A673 (cell line): ENCODE measurements around the gene POFUT1. TPM values are rescaled to one million over a fixed set of nuclear protein-coding genes. Genes with fewer than 3 reads are reported as not detected.
"Not testable (repeated sequence)": the region's sequence is repeated elsewhere in the genome, so short reads cannot be mapped to it uniquely, and the experiment has no call there.

ENCODE experiments used
- BruUV-seq: library from RNA; stranded (reverse); fragments of 400-500 nt; replicated peaks from 2 replicates; lab custom pipeline; 2021; lab: Mats Ljungman, UMichigan
- CTCF ChIA-PET: fragments of 300-600 bp; sonication (Branson Sonifier 250); formaldehyde crosslinking; loops from one replicate; lab custom pipeline; 2022; ENCODE audit warnings: antibody characterized with exemption; lab: Charles Lee
- POLR2A ChIA-PET: fragments of 300-600 bp; sonication (Branson Sonifier 250); formaldehyde crosslinking; loops from one replicate; lab custom pipeline; 2022; ENCODE audit warnings: antibody characterized with exemption; ENCODE audit not compliant: low non-redundant PET; lab: Charles Lee
- DNase-seq: peaks from one replicate; pipeline ENCODE4 v3.0.0-alpha.2; 2015; ENCODE audit warnings: low spot score
- H3K27ac ChIP-seq: fragments of 200-600 bp; sonication (generic); 2 replicates; pipeline ENCODE4 v1.5.1; 2016; ENCODE audit warnings: mixed run types, low read depth, mild to moderate bottlenecking, mixed read lengths, antibody characterized with exemption, low read length; ENCODE audit not compliant: poor library complexity, severe bottlenecking
- H3K27me3 ChIP-seq: fragments of 200-600 bp; sonication (generic); replicated peaks from 2 replicates; pipeline ENCODE4 v1.6.1; 2017; ENCODE audit warnings: mixed run types, low read depth, mild to moderate bottlenecking, mixed read lengths, antibody characterized with exemption, low read length; ENCODE audit not compliant: insufficient read depth, poor library complexity
- H3K36me3 ChIP-seq: fragments of 200-600 bp; sonication (generic); 2 replicates; pipeline ENCODE4 v1.6.1; 2016; ENCODE audit warnings: mixed run types, mild to moderate bottlenecking, mixed read lengths, antibody characterized with exemption, low read length; ENCODE audit not compliant: insufficient read depth, poor library complexity, severe bottlenecking
- H3K4me1 ChIP-seq: fragments of 200-600 bp; sonication (generic); 2 replicates; pipeline ENCODE4 v1.6.1; 2017; ENCODE audit warnings: mixed run types, mild to moderate bottlenecking, mixed read lengths, antibody characterized with exemption, low read length; ENCODE audit not compliant: insufficient read depth, poor library complexity, severe bottlenecking
- H3K4me3 ChIP-seq: fragments of 200-600 bp; sonication (generic); 2 replicates; pipeline ENCODE4 v1.5.1; 2016; ENCODE audit warnings: low read depth, mixed run types, mild to moderate bottlenecking, mixed read lengths, low read length; ENCODE audit not compliant: poor library complexity, severe bottlenecking
- H3K9me3 ChIP-seq: fragments of 200-600 bp; sonication (generic); 2 replicates; pipeline ENCODE4 v1.6.1; 2016; ENCODE audit warnings: mixed run types, low read depth, mild to moderate bottlenecking, mixed read lengths, antibody characterized with exemption, low read length; ENCODE audit not compliant: poor library complexity, severe bottlenecking
- EZH2 ChIP-seq: fragments of 200-600 bp; sonication (generic); IDR thresholded peaks from 2 replicates; pipeline ENCODE4 v1.6.1; 2017; ENCODE audit warnings: borderline replicate concordance, low read depth, mild to moderate bottlenecking, mixed read lengths, antibody characterized with exemption, low read length; ENCODE audit not compliant: poor library complexity, severe bottlenecking
- intact Hi-C: fragments of 100-400 bp; cut with micrococcal nuclease; formaldehyde crosslinking; loops from one replicate; pipeline ENCODE4 v1.10.0; 2022; ENCODE audit not compliant: unreplicated experiment
- total RNA-seq: library from RNA; stranded (reverse); gene quantifications from 2 replicates; pipeline ENCODE4 v1.2.3, GENCODE V29; 2021
- TF ChIP-seq, protein P1 (sequence below): fragments of 300-800, 200-600 bp; sonication (generic); conservative IDR thresholded peaks from 2 replicates; pipeline ENCODE4 v1.5.1; 2017; ENCODE audit warnings: low read depth, mild to moderate bottlenecking, antibody characterized with exemption, low read length, moderate library complexity, mixed read lengths

Gene POFUT1
- total RNA-seq, 1 experiment from 2014 or later = 55.9 TPM

GRCh38 chr20:32249030-32249738, 41.5 kb downstream of the POFUT1 start:
- TF ChIP-seq, protein P1, sequence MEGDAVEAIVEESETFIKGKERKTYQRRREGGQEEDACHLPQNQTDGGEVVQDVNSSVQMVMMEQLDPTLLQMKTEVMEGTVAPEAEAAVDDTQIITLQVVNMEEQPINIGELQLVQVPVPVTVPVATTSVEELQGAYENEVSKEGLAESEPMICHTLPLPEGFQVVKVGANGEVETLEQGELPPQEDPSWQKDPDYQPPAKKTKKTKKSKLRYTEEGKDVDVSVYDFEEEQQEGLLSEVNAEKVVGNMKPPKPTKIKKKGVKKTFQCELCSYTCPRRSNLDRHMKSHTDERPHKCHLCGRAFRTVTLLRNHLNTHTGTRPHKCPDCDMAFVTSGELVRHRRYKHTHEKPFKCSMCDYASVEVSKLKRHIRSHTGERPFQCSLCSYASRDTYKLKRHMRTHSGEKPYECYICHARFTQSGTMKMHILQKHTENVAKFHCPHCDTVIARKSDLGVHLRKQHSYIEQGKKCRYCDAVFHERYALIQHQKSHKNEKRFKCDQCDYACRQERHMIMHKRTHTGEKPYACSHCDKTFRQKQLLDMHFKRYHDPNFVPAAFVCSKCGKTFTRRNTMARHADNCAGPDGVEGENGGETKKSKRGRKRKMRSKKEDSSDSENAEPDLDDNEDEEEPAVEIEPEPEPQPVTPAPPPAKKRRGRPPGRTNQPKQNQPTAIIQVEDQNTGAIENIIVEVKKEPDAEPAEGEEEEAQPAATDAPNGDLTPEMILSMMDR = no peak
- TF ChIP-seq EZH2 = no peak
- ChIA-PET CTCF (no interaction called here), POLR2A (no interaction called here)
- H3K27ac ChIP-seq = no peak overlapping the region
- intact Hi-C loops = no loop called here
- no peaks in the 10 kb centered on the region for H3K4me1 ChIP-seq
- H3K27me3 ChIP-seq = no peaks in the 10 kb centered on the region
- no peaks in the 10 kb centered on the region for H3K36me3 ChIP-seq
- no peak for DNase-seq
- no TSS peak for BruUV-seq
- no peaks in the 10 kb centered on the region for H3K9me3 ChIP-seq
- no peak overlapping the region for H3K4me3 ChIP-seq

DNA sequence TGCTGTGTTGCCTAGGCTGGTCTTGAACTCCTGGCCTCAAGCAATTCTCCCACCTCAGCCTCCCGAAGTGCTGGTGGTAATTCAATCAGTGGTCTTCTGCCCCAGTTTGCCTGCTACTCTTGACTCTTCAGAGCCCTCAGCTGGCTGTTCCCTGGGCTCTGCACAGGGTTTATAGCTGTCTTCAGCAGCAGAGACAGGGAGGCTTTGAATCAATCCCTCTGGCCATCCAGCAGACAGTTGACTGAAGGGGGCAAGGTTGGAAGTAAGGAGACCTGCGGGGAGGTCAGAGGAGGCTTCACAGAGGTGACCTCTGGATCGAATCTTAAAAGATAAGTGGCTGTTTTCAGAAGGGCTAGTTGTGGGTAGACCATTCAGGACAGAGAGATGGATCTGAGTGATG, 43.8 kb downstream of the POFUT1 start:
- H3K27ac ChIP-seq = no peak overlapping the region
- H3K9me3 ChIP-seq = no peaks in the 10 kb centered on the region
- CTCF ChIA-PET = no interaction called here
- no peaks in the 10 kb centered on the region for H3K4me1 ChIP-seq
- no peak for DNase-seq
- H3K36me3 ChIP-seq = no peaks in the 10 kb centered on the region
- POLR2A ChIA-PET = no interaction called here
- BruUV-seq = no TSS peak
- no peak for TF ChIP-seq EZH2
- TF ChIP-seq, protein P1 = no peak
- intact Hi-C loops = no loop called here
- no peak overlapping the region for H3K4me3 ChIP-seq
- H3K27me3 ChIP-seq = no peaks in the 10 kb centered on the region

- H3K9me3 ChIP-seq = no peaks in the 10 kb centered on the region
- no peak for DNase-seq
- no peaks in the 10 kb centered on the region for H3K4me1 ChIP-seq
- BruUV-seq = no TSS peak
- H3K36me3 ChIP-seq = no peaks in the 10 kb centered on the region
- POLR2A ChIA-PET = no interaction called here
- no peaks in the 10 kb centered on the region for H3K27me3 ChIP-seq
- intact Hi-C loops = no loop called here
- H3K4me3 ChIP-seq = no peak overlapping the region
- CTCF ChIA-PET = no interaction called here
- TF ChIP-seq, protein P1 = no peak
- TF ChIP-seq EZH2 = no peak
- no peak overlapping the region for H3K27ac ChIP-seq
Observed at GRCh38 chr20:32252189-32252588, 44.5 kb downstream of the POFUT1 start.

DNA sequence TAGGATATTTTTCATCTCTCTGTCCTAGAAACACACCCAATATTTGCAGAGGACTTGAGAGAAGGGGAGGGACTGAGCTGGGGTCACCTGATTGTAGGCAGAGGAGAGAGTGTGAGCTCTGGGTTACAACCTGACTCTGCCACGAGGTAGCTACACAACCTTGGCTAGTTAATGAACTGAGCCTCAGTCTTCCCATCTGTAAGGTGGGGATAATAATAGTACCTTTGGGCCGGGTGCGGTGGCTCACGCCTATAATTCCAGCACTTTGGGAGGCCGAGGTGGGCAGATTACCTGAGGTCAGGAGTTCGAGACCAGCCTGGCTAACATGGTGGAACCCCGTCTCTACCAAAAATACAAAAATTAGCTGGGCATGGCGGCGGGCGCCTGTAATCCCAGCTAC, 53.3 kb downstream of the POFUT1 start:
- DNase-seq, intact Hi-C loops, H3K27ac ChIP-seq, H3K4me3 ChIP-seq, BruUV-seq, H3K4me1 ChIP-seq, H3K36me3 ChIP-seq, H3K27me3 ChIP-seq, POLR2A ChIA-PET, CTCF ChIA-PET, H3K9me3 ChIP-seq: not testable (repeated sequence)
